Fibroblast of the aortic adventitia (primary cell): ENCODE data around the gene C19orf85. TPM values are rescaled to one million over a fixed set of nuclear protein-coding genes. Genes with fewer than 3 reads are reported as not detected.
"Not testable (repeated sequence)": the region's sequence is repeated elsewhere in the genome, so short reads cannot be mapped to it uniquely, and the experiment has no call there.

ENCODE experiments used
- DNase-seq: peaks from one replicate; pipeline ENCODE4 v3.0.0-alpha.2; 2010; ENCODE audit warnings: low read depth
- H3K4me3 ChIP-seq: 2 replicates; pipeline ENCODE4 v1.5.1; 2011; ENCODE audit warnings: low read depth, mild to moderate bottlenecking, control low read depth, low read length, moderate library complexity
- total RNA-seq: library from RNA; depleted of rRNA; stranded (reverse); fragments of >200 nt; gene quantifications from 2 replicates; pipeline ENCODE4 v1.2.3, GENCODE V29; 2012; ENCODE audit warnings: low replicate concordance
- TF ChIP-seq, protein P1 (sequence below): IDR thresholded peaks from 2 replicates; pipeline ENCODE4 v1.5.1; 2011; ENCODE audit warnings: mild to moderate bottlenecking, low read length, control low read depth, inconsistent platforms; ENCODE audit not compliant: insufficient read depth

Gene C19orf85
- total RNA-seq, 1 donor: not detected

DNA sequence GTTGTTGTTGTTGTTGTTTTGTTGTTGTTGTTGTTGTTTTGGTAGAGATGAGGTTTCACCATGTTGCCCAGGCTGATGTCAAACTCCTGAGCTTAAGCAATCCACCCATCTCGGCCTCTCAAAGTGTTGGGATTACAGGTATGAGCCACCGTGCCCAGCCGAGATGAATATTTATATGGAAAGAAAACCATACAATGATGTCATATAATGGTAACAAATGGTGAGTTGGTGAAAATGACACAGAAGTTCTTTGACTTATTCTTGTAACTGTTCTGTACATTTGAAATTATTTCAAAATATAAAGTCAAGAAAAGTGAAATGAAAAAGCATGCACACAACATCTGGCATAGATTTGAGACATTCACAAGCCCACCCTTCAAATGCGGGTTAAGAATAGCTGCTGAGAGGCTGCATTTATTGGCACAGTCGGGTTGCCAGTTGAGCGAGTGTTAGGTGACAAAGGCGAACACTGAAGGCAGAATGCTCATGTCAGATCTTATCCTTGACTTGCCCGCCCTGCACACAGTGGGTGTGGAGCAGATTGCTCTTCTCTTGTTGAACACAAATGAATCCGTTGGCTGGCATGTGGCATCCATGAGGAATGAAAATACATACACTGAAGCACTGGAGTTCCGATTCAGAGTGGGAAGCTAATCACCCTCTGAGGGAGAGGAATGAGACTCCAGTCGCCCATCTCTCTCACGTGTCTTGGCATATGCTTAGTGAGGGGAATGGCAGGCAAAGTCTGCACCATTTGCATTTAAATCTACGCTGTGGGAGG is 41.1 kb downstream of the C19orf85 start:
- DNase-seq: no peak
- no peak overlapping the region for H3K4me3 ChIP-seq
- TF ChIP-seq, protein P1, sequence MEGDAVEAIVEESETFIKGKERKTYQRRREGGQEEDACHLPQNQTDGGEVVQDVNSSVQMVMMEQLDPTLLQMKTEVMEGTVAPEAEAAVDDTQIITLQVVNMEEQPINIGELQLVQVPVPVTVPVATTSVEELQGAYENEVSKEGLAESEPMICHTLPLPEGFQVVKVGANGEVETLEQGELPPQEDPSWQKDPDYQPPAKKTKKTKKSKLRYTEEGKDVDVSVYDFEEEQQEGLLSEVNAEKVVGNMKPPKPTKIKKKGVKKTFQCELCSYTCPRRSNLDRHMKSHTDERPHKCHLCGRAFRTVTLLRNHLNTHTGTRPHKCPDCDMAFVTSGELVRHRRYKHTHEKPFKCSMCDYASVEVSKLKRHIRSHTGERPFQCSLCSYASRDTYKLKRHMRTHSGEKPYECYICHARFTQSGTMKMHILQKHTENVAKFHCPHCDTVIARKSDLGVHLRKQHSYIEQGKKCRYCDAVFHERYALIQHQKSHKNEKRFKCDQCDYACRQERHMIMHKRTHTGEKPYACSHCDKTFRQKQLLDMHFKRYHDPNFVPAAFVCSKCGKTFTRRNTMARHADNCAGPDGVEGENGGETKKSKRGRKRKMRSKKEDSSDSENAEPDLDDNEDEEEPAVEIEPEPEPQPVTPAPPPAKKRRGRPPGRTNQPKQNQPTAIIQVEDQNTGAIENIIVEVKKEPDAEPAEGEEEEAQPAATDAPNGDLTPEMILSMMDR: no peak

DNA sequence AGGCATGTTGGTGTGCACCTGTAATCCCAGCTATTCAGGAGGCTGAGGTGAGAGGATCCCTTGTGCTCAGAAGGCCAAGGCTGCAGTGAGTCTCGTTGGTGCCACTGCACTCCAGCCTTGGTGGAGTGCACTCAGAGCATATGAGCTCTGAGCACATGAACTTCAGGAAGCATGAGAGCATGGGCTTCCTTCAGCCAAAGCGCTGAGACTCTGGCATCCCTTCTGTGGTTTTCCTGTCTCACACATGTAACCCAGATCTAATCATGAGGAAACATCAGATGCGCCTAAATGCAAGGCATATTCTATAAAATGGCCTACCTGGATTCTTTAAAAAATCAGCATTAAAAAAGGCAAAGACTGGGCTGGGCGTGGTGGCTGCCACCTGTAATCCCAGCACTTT is 43.3 kb downstream of the C19orf85 start:
- DNase-seq: not testable (repeated sequence)

DNA sequence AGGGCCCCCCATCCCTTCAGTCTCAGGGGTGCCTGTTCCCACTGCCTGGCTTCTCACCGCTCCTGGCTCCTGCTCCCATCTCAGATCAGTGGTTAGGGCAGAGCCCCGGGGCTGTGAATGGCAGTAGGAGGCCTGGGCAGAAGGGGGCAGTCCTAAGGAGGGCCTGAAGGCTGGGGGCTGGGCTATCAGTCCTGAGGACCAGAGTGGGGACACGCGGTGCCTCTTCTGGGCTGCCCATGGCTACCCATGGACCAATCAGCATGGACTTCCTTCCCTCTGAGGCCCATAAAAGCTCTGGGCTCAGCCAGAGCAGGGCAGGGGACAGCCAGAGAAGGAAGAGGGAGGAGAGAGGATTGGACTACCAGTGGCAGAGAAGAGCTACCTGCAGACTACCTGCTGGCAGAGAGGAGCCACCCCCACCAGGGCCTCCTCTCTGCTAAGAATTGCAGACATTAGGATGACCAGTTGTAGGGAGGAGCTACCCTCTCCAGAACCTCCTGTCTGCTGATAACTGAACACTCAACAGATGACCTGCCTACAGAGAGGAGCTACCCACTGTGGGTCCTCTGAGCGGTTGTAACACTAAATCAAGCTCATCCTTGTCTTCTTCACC is 44.8 kb downstream of the C19orf85 start:
- DNase-seq: no peak
- no peak overlapping the region for H3K4me3 ChIP-seq
- TF ChIP-seq, protein P1: no peak

More for the DNA sequence above, 43.3 kb downstream of the C19orf85 start:
- H3K4me3 ChIP-seq: not testable (repeated sequence)

DNA sequence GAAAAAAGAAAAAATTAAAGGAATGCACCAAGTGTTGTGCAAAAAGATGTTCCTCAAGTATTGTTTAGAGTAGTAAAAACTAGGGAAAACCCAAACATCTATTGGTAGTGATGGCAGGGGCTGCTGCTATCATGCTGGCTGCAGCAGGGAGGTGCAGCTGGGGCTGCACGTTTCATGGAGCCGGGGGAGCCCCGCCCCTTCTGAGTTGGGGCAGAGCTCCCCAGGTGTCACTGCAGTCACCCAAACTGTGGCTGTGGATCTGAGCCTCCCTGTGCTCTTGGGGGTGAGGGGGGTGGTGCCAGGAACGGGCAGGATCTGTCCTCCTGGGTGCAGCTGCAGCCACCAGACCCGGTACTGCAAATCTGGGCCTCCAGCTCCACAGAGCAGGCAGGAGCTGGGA is 45.4 kb downstream of the C19orf85 start:
- DNase-seq: no peak
- TF ChIP-seq, protein P1: no peak
- no peak overlapping the region for H3K4me3 ChIP-seq

DNA sequence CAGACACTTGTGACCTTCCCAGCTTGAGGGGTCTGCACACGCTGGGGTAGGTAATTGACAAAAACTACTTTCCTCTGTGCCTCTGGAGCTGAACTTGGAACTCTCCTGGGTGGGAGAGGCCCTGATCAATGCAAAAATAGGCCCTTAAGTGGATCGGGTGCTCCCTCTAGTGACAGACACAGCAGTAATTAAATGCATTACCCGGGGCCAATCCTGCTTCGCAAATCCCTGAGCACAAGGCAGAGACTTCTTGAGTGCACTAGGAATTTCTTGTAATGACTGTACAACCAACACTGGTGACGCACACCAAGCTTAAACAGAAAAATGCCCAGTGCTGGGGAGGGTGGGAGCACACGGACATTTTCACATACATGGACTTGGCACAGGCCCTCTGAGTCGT is 46.4 kb downstream of the C19orf85 start:
- no peak overlapping the region for H3K4me3 ChIP-seq
- TF ChIP-seq, protein P1: peak; percentile 73
- peak; percentile 90 for DNase-seq

Other genes starting within 250 kb of the C19orf85 start
- gene TMEM86B, start 236.0 kb downstream of the C19orf85 start, total RNA-seq: 1.7 and 1.8 TPM in 2 replicates
- gene PPP6R1, start 205.7 kb downstream of the C19orf85 start, total RNA-seq: 39.0 and 41.5 TPM in 2 replicates
- 29.1 and 48.3 TPM in 2 replicates for gene HSPBP1, start 184.6 kb downstream of the C19orf85 start, total RNA-seq
- 5.2 and 9.0 TPM in 2 replicates for gene BRSK1, start 180.8 kb downstream of the C19orf85 start, total RNA-seq
- not detected in 2 replicates for gene TMEM150B, start 139.4 kb downstream of the C19orf85 start, total RNA-seq
- gene KMT5C, start 124.9 kb downstream of the C19orf85 start, total RNA-seq: 6.7 and 22.2 TPM in 2 replicates
- not detected in 2 replicates for gene COX6B2, start 110.0 kb downstream of the C19orf85 start, total RNA-seq
- not detected in 2 replicates for gene GARIN5B, start 101.5 kb downstream of the C19orf85 start, total RNA-seq
- 1.6 and 2.2 TPM in 2 replicates for gene IL11, start 94.3 kb downstream of the C19orf85 start, total RNA-seq
- not detected in 2 replicates for gene TMEM190, start 87.9 kb downstream of the C19orf85 start, total RNA-seq
- gene TMEM238, start 80.5 kb downstream of the C19orf85 start, total RNA-seq: not detected in 2 replicates
- gene RPL28, start 78.8 kb downstream of the C19orf85 start, total RNA-seq: 88.6 and 829 TPM in 2 replicates
- 22.6 and 65.4 TPM in 2 replicates for gene UBE2S, start 57.0 kb downstream of the C19orf85 start, total RNA-seq
- not detected in 2 replicates for gene SHISA7, start 21.5 kb downstream of the C19orf85 start, total RNA-seq
- gene ISOC2, start 3.1 kb downstream of the C19orf85 start, total RNA-seq: 24.4 and 41.3 TPM in 2 replicates
- 0.33 and 3.8 TPM in 2 replicates for gene ZNF628, start 11.9 kb upstream of the C19orf85 start, total RNA-seq
- 8.3 and 17.5 TPM in 2 replicates for gene NAT14, start 20.4 kb upstream of the C19orf85 start, total RNA-seq
- gene SSC5D, start 23.7 kb upstream of the C19orf85 start, total RNA-seq: 10.7 and 18.7 TPM in 2 replicates
- not detected in 2 replicates for gene SBK2, start 72.4 kb upstream of the C19orf85 start, total RNA-seq
- gene SBK3, start 80.8 kb upstream of the C19orf85 start, total RNA-seq: 0.25 TPM in 1 of 2 replicates, not detected in the other
- gene ZNF579, start 116.1 kb upstream of the C19orf85 start, total RNA-seq: 4.4 and 7.9 TPM in 2 replicates
- 3.5 and 4.7 TPM in 2 replicates for gene FIZ1, start 134.8 kb upstream of the C19orf85 start, total RNA-seq
- 1.7 and 10.8 TPM in 2 replicates for gene ZNF524, start 135.5 kb upstream of the C19orf85 start, total RNA-seq
- 0.08 and 1.5 TPM in 2 replicates for gene ZNF865, start 140.9 kb upstream of the C19orf85 start, total RNA-seq
- gene ZNF784, start 159.8 kb upstream of the C19orf85 start, total RNA-seq: 2.8 and 4.8 TPM in 2 replicates
- 6.3 and 10.0 TPM in 2 replicates for gene ZNF580, start 176.3 kb upstream of the C19orf85 start, total RNA-seq
- 13.9 and 41.5 TPM in 2 replicates for gene ZNF581, start 178.9 kb upstream of the C19orf85 start, total RNA-seq
- gene CCDC106, start 183.5 kb upstream of the C19orf85 start, total RNA-seq: 8.5 and 16.0 TPM in 2 replicates
- gene U2AF2, start 190.3 kb upstream of the C19orf85 start, total RNA-seq: 69.5 and 71.4 TPM in 2 replicates
- 60.6 and 73.8 TPM in 2 replicates for gene EPN1, start 210.5 kb upstream of the C19orf85 start, total RNA-seq